Stimulated activated CD8-positive, alpha-beta memory T cell treated with anti-CD3 and anti-CD28 coated beads, Interleukin-12 subunit alpha, Interleukin-12 subunit beta, amount 100 ng/mL, for 4 hours (primary cell): ENCODE results near the gene RTN4RL1.

Experiments used
- DNase-seq: peaks from one replicate; pipeline ENCODE4 v3.0.0-alpha.2; 2020; ENCODE audit warnings: low read depth

Gene RTN4RL1

DNA sequence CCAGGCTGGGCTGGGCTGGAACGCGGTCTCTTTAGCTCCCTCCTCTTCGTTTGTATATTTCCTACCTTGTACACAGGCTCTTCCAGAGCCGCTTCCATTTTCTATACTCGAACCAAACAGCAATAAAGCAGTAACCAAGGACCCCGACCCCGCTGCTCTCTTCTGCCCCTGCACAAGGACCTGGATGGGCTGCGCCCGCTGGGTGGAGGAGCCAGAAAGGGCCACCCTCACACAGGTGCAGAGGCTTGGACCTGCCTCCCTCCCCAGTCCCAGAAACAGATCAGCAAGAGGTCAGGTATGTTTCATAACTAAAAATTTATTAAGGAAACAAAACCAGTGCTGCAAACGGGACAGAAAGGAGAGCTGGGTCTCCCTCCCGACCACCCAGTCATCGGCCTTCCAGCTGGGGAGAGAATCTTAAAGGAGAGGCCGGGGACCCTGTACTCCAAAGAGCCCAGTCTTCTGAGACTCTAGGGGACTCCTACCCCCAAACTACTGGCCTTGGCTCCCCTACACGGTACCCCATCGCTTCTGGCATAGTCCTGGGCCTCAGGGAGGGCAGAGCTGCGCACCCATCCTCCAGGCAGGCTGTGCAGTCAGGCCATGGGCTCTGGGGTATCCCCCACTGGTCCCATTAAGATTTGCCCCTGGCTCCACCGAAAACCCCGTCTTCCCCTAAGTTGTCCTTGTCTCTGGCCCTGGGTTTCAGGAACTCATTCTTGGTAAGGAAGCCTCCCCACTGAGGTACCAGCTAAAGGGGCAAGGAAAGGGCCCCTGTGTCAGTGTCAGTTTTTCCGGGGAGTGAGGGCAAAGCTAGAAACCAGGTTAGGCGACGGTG lies 34.6 kb upstream of the RTN4RL1 start:
- DNase-seq = no peak

DNA sequence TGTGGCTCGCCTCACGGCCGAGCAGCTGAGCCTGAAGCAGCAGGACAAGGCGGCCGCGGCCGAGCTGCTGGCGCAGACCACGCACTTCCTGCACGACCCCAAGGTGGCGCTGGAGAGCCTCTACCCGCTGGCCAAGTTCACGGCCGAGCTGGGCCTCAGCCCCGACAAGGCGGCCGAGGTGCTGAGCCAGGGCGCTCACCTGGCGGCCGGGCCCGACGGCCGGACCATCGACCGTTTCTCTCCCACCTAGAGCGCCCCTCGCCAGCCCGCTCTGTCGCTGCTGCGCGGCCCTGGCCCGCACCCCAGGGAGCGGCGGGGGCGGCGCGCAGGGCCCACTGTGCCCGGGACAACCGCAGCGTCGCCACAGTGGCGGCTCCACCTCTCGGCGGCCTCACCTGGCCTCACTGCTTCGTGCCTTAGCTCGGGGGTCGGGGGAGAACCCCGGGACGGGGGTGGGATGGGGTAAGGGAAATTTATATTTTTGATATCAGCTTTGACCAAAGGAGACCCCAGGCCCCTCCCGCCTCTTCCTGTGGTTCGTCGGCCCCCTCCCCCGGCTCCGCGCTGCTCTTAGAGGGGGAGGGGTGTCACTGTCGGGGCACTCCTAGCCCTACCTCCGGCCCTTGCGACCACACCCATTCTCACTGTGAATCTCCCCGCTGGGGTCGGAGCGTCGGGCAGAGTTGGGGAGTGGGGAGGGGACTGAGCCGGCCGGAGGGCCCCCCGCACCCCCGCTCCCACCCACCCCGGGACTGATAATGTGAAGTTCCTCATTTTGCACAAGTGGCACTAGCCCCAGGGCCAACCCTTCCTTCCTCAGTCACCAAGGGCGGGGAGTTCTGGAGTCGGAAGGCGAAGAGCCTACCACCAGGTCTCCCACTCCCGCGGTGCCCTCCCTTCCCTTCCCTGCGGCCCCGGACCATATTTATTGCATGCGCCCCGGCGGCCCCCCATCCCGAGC lies 33.7 kb upstream of the RTN4RL1 start:
- DNase-seq = no peak

DNA sequence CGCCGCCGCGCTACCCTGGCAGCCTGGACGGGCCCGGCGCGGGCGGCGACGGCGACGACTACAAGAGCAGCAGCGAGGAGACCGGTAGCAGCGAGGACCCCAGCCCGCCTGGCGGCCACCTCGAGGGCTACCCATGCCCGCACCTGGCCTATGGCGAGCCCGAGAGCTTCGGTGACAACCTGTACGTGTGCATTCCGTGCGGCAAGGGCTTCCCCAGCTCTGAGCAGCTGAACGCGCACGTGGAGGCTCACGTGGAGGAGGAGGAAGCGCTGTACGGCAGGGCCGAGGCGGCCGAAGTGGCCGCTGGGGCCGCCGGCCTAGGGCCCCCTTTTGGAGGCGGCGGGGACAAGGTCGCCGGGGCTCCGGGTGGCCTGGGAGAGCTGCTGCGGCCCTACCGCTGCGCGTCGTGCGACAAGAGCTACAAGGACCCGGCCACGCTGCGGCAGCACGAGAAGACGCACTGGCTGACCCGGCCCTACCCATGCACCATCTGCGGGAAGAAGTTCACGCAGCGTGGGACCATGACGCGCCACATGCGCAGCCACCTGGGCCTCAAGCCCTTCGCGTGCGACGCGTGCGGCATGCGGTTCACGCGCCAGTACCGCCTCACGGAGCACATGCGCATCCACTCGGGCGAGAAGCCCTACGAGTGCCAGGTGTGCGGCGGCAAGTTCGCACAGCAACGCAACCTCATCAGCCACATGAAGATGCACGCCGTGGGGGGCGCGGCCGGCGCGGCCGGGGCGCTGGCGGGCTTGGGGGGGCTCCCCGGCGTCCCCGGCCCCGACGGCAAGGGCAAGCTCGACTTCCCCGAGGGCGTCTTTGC lies 32.8 kb upstream of the RTN4RL1 start:
- no peak for DNase-seq

DNA sequence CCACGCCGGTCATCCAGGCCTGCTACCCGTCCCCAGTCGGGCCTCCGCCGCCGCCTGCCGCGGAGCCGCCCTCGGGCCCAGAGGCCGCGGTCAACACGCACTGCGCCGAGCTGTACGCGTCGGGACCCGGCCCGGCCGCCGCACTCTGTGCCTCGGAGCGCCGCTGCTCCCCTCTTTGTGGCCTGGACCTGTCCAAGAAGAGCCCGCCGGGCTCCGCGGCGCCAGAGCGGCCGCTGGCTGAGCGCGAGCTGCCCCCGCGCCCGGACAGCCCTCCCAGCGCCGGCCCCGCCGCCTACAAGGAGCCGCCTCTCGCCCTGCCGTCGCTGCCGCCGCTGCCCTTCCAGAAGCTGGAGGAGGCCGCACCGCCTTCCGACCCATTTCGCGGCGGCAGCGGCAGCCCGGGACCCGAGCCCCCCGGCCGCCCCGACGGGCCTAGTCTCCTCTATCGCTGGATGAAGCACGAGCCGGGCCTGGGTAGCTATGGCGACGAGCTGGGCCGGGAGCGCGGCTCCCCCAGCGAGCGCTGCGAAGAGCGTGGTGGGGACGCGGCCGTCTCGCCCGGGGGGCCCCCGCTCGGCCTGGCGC lies 32.1 kb upstream of the RTN4RL1 start:
- DNase-seq = no peak

DNA sequence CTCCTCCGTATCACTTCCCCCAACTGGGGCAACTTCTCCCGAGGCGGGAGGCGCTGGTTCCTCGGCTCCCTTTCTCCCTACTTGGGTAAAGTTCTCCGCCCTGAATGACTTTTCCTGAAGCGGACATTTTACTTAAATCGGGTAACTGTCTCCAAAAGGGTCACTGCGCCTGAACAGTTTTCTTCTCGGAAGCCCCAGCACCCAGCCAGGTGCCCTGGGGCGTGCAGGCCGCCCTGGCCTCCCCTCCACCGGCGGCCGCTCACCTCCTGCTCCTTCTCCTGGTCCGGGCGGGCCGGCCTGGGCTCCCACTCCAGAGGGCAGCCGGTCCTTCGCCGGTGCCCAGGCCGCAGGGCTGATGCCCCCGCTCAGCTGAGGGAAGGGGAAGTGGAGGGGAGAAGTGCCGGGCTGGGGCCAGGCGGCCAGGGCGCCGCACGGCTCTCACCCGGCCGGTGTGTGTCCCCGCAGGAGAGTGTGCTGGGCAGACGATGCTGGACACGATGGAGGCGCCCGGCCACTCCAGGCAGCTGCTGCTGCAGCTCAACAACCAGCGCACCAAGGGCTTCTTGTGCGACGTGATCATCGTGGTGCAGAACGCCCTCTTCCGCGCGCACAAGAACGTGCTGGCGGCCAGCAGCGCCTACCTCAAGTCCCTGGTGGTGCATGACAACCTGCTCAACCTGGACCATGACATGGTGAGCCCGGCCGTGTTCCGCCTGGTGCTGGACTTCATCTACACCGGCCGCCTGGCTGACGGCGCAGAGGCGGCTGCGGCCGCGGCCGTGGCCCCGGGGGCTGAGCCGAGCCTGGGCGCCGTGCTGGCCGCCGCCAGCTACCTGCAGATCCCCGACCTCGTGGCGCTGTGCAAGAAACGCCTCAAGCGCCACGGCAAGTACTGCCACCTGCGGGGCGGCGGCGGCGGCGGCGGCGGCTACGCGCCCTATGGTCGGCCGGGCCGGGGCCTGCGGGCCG lies 31.4 kb upstream of the RTN4RL1 start:
- no peak for DNase-seq

DNA sequence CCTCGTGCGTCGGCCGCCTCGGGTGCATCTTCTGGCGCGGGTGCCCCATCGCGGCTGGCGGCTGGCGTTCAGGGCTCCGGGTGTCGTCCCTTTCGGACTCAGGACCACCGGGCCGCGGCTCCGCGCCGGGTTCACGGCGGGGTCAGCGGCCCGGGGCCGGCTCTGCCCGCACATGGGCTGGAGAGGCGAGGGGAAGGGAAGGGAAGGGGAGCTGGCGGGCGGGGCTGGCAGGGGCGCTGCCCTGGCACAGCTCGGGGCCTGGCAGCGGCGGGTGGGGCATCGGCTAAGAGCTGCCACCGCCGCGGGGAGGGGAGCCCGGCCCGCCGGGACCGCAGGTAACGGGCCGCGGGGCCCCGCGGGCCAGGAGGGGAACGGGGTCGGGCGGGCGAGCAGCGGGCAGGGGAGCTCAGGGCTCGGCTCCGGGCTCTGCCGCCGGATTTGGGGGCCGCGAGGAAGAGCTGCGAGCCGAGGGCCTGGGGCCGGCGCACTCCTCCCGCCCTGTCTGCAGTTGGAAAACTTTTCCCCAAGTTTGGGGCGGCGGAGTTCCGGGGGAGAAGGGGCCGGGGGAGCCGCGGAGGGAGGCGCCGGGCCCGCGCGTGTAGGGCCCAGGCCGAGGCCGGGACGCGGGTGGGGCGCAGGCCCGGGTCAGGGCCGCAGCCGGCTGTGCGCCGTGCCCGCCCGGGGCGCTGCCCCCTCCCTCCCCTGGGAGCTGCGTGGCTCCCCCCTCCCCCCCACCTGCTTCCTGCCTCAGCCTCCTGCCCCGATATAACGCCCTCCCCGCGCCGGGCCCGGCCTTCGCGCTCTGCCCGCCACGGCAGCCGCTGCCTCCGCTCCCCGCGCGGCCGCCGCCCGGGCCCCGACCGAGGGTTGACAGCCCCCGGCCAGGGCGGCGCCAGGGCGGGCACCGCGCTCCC lies 30.4 kb upstream of the RTN4RL1 start:
- no peak for DNase-seq

DNA sequence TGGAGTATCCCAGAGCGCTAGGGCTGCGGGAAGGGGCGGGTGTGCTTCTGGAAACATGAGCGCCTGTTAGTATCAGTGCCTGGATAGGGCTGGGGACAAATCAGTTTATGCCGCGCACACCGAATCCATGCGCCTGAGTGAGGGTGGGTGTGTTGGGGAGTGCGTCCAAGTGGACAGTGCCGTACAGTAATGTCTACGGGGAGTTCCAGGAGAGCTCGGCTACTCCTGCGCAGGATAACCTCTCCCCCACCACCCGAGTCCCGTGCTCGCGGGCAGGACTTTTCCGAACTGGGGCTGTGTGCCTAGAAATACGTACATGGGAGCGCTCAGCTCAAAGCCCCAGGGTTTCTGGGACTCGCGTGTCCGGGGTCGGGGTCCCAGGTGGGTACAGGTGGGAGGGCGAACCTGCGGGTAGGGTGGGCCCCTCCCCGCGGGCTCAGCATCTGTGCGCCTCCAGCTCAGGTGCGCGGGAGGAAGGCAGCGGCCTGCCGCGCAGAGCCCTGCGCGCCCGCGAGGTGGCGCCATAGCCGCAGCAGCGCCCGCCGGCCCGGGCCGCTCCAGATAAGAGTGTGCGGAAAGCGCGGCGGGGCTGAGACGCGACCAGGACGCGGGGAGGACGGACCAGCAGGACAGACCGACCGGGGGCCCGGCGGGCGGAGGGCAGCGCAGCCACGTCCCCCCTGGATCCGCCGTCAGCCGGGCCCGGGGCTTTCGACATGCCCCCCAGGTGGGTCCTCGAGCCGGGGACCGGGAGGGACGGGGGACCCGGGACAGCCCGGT lies 29.6 kb upstream of the RTN4RL1 start, which contains the start of gene HIC1:
TSS of gene HIC1 (plus strand) at position 592 of the 780 bp plus-strand sequence. CDS start 1,588 bp downstream, outside the sequence.
- DNase-seq = peak; percentile 75

DNA sequence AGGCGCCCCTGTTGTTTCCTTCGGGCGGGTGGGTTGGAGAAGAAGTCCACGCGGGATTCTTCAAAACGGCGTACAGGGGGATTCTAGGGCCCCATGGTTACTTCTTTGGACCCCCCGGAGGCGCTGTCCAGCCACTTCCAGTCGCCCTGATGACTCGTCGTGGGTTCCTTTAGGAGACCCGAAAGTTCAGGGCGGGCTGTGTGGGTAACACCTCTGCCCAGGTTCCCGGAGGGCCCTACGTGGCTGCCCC lies 29.1 kb upstream of the RTN4RL1 start:
- DNase-seq = no peak

DNA sequence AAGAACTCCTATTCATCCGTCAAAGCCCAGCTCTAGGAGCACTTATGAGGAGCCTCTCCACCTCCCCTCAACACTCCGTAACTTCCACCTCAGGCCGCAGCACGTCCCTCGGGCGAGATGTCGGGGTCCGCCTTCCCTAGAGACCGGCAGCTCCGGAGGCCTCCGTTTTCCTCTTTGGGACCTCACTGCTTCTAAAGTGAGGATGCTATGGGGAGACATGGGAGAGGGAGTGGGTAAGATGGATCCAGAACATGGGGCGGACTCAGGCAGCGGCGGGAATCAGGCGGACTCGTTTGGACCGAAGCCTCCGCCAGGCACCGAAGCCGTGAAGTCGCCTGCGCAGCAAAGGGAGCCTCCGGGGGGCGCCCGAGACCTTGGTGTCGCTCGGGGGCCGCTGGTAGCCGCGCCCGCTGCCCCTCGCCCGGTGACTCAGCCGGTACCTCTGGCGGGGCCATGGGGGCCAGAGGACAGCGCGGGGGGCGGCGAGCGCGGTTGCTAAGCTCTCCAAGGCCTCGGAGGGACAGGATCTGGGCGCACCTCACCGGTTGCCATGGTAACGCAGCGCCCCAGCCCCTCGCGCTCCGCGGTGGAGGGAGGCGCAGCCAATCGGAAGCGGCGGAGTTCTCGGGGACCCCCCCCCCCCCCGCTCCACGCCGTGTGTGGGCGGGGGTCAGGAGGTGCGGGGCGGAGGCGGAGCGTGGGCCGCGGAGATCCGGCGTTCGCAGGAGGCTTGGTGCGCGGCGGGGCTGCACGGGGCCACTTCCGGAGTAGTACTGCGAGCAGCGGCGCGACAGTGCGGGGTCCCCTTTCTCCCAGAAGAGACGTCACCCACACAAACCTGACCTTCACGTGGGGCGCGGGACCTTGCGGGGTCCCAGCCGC lies 28.5 kb upstream of the RTN4RL1 start:
- peak; percentile 77 for DNase-seq

DNA sequence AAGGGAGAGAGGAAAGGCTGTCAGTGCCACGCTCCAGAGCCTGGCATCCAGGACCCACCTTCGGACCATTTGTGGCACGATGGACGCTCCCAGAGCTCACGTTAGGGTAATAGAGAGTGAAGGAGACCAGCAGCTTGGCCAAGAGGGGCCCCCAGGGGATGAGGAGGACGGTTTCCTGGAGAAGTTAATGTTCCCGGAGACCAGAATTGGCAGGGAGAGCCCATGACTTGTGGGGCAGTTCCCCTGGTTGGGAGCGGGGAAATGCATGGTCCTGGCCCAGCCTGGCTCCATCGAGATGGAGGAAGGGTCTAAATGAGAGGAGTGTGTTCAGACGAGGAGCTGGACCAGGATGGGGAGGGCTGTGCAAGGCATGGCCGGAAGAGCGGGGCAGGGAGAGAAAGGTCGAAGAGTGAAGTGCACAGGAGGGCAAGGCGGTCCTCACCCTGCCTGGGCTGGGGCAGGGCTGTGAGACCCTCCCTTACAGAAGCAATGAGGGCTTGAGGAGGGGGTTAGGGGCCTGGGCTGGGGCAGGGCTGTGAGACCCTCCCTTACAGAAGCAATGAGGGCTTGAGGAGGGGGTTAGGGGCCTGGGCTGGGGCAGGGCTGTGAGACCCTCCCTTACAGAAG lies 26.9 kb upstream of the RTN4RL1 start:
- no peak for DNase-seq

DNA sequence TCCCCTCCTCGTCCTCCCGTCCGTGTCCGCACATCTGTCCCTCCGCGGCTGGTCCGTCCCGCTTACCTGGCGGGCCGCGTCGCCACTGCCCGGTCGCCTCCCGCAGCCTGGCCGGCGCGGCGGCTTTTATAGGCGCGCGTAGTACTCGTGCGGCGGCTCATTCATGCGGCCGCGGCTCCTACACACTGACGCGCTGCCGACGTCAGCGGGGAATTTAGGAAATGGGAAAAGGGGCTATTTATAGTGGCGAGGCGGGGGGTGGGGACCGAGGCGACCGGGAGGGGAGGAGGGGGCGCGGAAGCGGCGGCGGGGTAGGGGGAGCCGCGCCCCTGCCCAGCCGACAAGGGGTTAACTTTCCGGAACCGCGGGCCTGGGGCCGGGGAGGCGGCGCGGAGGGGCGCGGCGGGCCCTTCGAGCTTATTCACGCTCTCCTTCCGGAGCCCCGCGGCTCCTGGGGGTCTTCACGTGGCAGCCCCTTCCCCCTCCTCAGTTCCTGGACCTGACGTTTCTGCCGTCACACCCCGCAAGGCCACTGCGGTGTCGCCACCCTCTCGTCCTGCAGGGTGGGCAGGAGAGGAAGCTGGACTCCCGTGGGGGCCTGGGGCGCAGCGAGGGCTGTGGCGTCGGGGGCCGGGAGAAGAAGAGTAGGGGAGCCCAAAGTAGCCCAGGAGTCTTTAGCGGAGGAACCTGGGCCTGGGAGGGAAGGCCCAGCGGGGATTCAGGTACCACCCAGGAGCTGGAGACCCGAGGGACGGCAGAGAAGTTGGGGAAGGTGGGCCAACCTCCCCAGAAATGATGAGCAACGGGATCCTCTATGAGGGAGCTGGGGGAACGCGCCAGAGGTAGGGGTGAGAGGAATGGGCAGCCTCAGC lies 26.2 kb upstream of the RTN4RL1 start:
- DNase-seq = no peak

DNA sequence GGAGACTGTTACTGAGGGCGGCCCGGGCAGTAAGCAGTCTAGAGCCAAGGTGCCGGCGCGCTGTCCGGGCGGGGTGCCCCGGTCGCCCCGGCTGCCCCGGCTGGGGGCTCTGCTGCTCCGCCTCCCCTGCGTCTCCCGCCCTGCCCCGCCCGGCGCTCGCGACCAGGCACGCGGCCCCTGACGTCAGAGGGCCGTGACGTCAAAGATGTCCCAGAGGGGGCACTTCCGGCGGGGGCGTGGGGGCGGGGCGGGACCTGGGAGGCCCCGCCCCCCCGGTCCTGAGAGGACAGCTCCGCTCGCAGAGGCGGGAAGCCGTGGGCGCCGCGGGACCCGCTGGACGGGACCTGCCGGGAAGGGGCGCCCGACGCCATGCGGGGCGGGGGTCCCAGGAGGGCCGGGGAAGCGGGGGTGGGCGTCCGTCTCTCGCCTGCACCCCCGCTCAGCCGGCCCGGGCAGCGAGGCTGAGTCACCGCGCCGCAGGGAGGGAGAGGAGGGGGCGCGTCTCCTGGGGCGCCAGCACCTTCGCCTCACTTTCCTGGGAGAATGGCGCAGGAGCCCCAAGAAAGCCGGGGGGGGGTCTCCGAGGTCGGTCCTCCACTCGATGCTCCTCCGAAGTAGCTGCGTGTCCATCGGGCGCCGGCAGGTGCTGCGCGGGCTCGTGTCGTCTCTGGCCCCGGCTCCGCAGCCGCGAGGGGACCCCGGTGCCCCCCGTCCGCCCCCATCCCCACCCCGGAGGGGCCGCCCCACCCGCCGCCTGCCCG lies 25.3 kb upstream of the RTN4RL1 start:
- DNase-seq = peak; percentile 65

DNA sequence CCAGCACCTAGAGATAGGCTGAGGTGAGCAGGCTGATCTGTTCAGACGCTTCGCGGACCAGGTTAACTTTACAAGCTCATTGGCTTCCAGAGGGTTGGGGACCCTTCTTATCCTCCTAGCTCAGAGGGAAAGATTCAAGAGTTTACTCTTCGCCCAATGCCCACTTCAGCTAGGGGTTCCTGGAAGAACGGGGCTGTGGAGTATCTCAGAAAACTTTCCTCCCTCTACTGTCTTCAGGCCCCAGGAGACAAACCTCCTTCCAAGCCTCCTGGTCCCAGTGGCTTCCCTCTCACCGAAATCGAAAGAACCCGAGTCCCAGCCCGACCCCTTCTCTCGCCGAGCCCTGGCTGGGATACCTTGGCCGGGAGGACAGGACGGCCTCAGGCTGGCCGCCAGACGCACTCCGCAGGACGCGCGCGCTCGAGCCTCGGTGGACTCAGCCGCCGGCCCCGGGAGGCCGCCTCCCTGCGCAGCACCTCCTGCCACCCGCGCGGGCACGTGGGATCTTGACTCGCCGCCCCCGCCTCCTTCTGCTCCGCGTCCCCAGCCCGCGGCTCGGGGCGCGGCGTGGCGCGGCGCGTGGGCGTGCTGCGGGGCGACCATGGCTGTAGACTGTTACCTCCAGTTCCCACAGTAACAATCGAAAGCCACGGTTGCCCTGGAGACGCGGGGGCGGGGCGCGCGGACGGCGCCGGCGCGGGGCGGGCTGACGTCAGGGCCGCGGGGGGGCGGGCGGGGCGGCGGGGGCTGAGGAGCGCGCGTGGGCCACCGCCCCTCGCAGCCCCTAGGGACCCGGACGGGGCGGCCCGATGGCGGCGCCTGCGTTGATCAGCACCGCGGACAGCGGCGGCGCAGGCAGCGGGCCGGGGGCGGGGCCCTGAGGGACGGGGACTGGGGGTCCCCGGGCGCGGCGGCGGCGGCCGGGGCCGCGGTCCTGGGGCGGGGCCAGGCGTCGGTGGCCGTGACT lies 24.5 kb upstream of the RTN4RL1 start:
- peak; percentile 91 for DNase-seq

DNA sequence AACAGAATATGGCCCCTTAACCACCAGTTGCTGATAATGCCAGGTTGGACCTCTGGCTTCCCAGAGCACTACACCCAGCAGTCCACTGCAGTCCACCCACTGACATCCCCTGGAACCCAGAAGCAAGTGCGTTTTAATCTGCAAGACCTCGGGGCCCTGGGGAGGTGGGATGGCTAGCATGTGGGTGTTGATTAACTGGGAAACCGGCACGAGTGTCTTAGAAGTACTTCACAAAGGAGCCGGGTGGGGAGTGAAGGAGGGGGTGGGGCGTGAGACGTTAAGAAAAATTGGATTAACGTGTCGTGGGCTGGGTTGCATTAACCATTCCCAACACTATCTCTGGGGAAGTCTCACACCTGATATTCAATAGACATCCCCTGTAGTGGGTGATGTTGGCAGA lies 23.7 kb upstream of the RTN4RL1 start:
- no peak for DNase-seq
